Fibroblast of lung (primary cell): ENCODE results near the gene C1orf141.

Source experiments
- EZH2 ChIP-seq: IDR thresholded peaks from 2 replicates; pipeline ENCODE4 v1.5.1; 2012; ENCODE audit warnings: low read length, control low read depth, mild to moderate bottlenecking; ENCODE audit errors: missing control alignments
- TF ChIP-seq, protein P1 (sequence below), 2 donors: IDR thresholded peaks in 1 of 2; conservative IDR thresholded peaks in 1 of 2; 1 replicate in 1 of 2; 2 replicates in 1 of 2; pipeline ENCODE4 v1.5.1; 2011 to 2012; ENCODE audit warnings: low read length in 2 of 2, control low read depth in 1 of 2, inconsistent platforms in 1 of 2, low read depth in 1 of 2, mild to moderate bottlenecking in 1 of 2

- TF ChIP-seq, protein P1, sequence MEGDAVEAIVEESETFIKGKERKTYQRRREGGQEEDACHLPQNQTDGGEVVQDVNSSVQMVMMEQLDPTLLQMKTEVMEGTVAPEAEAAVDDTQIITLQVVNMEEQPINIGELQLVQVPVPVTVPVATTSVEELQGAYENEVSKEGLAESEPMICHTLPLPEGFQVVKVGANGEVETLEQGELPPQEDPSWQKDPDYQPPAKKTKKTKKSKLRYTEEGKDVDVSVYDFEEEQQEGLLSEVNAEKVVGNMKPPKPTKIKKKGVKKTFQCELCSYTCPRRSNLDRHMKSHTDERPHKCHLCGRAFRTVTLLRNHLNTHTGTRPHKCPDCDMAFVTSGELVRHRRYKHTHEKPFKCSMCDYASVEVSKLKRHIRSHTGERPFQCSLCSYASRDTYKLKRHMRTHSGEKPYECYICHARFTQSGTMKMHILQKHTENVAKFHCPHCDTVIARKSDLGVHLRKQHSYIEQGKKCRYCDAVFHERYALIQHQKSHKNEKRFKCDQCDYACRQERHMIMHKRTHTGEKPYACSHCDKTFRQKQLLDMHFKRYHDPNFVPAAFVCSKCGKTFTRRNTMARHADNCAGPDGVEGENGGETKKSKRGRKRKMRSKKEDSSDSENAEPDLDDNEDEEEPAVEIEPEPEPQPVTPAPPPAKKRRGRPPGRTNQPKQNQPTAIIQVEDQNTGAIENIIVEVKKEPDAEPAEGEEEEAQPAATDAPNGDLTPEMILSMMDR (conservative IDR thresholded peaks at IDR 0.05 in 1 of 2, IDR thresholded peaks at IDR 0.05 in 1 of 2; ENCODE audit: low read depth in 1 of 2, low read length in 2 of 2), result no peak
- TF ChIP-seq EZH2, result no peak
Observed at GRCh38 chr1:67097305-67097704, 37.5 kb downstream of the C1orf141 start.
